Activated CD4-positive, alpha-beta T cell treated with anti-CD3 and anti-CD28 coated beads, Interleukin-2, Interleukin-4, amounts not matched to agents 100 ng/mL and 50 ng/mL, durations not matched to agents 16 hours and 8 hours (primary cell): ENCODE data around the gene PPP2R5D.

Experiments
- DNase-seq: peaks from one replicate; pipeline ENCODE4 v3.0.0-alpha.2; 2020; ENCODE audit warnings: low spot score

PPP2R5D gene

DNA sequence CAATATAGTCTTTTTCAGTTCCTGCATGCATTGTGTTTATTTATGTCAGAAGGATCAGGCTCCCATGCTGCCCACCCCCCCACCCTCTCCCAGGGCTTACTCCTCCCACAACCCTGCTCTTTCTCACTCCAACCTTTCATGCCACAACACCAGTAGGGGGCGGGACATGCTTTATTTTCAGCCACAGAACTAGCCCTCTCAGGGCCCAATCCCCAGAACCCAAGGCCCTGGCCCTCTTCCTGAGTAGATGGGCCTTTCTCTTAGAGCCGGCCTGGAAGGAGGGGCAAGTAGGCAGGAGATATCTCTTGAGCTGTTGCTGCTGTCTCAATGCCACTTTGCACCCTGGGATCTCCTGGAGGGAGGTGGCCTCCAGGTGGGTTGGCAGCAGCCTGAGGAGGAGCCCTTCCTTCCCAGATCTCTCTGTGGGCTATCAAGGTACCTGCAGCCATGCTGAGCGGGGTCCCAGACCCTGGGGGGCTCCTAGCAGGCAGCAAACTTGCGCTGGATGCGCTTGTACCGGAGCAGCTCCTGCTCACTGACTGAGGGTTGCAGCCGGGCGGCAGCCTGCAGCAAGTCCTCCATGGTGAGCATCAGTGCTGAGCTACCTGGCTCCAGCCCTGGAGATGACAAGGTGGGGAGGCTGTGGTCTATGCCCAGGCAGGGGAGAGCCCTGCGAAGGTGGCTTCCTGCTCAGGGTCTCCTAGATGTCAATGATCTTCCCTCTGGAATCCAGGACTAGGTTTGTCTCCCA lies 20.3 kb upstream of the PPP2R5D start:
- peak; percentile 43 for DNase-seq

DNA sequence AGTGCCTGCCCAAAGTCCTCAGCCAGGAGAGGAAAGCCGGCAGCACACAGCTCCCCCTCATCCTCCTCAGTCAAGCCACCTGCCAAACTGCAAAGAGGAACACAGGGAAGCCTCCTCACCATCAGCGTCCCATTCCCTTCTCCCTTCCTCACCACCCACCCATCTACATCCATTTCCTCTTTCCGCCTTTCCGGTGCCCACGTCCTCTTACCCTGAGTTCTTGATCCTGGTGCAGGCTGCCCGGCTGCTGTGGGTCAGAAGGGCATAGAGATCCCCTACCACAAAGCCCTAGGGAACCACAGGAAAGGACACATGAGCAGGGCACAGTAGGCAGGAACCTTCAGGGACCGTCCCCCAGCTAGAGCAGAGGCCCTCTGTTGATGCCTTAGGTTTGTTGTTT lies 17.8 kb upstream of the PPP2R5D start:
- DNase-seq = no peak

DNA sequence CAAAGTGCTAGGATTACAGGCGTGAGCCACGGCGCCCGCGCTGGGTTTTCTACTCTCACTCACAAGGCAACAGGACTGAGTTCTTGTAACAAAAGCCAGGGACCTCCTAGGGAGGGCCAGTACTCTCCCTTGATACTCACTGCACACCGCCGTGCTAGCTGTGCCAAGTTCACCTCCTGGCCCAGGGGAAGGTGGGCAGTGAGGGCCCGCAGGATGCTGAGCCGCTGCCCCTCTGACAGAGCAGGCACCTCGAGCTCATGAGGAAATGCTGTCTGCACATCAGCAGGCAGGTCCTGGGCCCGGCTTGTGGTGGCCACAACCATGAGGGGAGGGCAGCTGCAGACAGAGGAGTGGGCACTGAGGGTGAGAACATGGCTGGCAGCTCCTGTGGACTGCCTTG lies 17.1 kb upstream of the PPP2R5D start:
- no peak for DNase-seq

DNA sequence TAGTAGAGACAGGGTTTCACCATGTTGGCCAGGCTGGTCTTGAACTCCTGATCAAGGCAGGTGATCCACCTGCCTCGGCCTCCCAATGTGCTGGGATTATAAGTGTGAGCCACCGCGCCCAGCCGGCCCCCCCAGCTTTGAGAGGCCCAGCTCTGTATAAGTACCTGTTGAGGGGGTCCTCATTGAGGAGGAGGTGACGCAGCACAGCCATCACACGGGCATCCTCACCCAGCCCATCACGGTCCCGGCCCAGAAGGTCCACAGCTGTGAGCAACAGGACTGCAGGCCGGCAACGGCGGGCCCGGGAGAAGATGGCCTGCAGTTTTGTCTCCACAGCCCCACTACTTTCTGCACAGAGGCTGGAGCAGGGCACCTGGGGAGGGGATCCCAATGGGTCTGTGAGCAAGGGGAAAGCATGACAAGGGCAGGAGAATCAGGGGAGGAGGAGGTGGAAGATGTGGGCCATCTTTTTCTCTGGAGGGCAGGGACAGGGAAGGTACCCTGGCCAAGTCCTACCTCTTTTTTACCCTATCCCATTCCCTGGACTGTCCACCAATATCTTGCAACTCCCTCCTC lies 16.2 kb upstream of the PPP2R5D start:
- no peak for DNase-seq

DNA sequence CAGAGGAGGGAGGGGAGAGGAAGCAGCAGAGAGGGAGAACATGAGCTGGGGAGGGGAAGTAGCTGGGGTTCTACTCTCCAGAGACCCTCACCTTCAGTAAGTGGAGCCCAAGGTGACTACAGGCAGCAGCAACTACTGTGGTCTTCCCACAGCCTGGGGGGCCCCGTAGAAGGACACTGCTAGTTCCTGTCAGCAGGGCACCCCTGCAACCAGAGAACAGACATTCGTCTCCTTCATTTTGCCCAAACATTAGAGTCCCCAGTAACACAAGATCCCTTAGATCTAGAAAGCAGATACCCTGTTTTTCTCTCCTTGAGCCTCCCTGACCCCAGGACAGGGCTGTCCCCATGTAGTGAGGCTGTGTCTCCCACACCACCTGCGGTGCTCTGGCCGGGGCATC lies 15.6 kb upstream of the PPP2R5D start:
- DNase-seq = no peak

DNA sequence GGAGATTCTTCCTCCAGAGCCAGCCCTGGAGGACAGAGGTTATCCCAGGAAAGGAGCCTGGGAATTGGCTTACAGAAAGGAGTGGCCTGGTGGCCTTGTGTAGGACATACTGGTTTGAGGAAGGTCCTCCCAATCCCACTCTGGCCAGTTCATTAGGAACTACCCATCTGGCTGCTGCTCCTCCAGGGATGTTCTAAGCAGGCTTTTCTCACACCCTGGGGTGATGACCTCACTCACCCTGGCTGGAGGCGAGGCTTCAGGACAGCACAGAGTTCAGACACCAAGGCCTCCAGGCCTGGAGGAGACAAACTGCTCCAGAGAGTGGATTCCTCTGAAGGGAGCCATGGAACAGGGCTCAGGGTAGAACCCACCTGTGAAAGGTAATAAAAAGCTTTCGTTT lies 14.9 kb upstream of the PPP2R5D start:
- DNase-seq = no peak

DNA sequence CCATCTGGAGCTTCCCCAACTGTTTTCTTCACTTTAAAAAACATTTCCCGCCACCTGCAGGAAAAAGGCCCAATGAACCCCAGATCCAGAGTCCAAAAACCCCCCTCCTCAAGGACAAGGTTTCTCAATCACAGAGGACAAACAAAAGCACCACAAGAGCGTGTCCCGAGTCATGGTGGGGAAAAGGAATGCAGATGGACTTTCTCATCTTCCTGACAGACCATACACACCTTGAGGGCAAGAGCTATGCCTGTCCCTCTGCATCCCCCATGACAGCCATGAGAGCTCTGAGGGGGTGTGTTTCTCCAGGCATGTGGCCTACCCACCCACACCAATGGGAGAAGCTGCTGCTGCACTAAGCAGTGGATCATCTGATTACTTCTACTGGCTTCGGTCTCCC lies 14.4 kb upstream of the PPP2R5D start:
- no peak for DNase-seq

DNA sequence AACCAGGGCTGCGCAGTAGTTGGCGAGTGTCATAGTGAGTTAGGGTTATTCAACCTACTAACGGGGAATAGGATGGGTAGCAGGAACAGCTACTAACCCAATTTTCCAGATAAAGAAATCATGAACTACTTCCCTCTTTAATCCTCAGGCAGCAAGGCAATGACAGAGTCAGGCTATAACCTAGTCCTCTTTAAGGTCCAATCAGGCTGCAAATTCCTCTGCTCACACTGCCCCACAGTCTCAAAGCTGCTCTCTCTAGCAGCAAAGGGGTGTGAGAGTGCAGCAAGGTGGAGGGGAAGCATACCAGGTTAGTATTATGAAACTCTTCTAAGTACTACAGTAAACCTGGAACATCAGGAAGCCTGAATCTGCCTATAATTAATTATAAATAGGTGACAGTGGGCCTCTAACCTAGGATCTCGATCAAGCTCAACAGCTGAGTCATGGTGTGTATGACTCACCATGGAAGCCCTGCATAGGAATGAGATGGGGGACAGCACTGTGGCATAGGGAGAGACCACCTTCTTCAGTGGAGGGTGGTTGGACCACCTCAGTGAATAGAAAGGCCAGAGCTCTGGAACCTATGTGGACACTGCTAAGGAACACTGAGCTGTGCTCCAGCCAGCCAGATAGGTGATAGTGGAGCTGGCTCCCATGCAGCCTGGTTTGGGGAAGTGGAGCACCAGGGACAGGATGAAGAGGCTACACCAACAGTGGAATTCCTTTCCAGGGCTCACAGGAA lies 13.3 kb upstream of the PPP2R5D start:
- DNase-seq = no peak

DNA sequence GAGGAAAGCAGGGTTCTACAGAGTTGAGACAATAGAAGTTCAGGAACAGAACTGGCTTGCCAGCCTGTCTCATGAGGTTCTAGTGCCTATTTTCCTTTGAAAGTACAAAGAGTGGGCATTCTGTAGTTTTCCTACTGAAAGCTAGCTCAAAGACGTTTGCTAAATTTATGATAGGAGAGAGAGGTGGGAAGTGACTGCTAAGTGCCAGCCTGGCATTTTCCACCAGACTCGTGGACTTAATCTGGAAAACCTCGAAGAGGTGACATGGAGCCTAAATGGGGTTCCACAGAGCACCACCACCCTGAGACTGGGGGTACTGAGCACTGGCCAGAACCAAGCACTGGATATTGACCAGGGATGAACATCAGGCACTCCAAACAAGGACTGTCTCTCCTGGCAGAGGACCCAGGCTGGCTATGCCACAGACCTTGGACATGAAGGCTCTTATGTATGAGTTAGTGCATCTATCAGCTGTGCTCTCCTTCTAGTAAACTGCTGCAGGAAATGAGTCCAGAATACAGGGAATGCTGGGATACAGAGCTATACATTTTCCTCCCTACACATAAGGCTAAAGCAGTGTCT lies 12.5 kb upstream of the PPP2R5D start:
- no peak for DNase-seq

DNA sequence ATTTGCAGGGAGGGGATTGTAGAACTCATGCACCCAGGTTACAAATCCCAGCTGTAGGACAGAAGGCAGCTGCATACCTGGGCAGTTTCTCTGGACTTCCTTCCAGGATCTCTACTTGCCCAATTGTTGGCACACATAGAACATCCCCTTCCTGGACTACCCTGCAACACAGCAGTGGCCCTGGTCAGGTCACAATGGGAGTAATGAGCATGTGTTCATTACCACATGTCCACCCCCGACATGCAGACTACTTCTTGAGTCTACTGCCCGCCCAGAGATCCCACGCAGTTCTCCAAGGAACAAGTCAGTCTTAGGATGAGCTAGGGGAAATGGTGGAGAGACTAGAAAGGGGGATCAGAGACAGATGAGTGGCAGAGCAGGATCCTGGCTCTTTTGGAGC lies 10.4 kb upstream of the PPP2R5D start:
- DNase-seq = no peak

DNA sequence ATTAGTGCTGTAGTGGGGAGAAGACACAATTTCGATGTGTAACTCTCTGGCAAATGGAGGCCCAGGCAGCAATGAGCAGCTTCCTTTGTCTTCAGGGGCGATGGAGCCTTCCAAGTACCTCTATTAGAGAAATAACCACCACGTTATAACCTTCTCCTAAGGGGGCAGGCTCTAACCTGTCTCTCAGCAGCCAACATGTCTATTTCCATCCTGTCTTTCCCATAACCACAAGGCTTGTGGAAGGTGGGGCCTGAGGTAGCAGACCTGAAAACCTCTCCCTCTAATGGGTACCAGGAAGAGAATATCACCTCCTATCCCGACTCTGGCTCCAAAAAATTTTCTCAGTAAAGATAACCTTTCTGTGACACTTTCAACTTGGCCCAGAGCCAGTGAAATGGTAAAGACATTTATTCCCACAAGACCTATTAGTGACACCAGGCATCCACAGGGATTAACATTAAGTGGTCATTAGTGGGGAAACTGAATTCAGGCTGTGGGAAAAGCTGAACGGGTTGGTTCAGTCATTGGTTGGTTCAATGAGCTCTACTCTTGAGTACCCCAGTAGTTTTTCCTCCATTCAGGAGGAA lies 9.4 kb upstream of the PPP2R5D start:
- no peak for DNase-seq

DNA sequence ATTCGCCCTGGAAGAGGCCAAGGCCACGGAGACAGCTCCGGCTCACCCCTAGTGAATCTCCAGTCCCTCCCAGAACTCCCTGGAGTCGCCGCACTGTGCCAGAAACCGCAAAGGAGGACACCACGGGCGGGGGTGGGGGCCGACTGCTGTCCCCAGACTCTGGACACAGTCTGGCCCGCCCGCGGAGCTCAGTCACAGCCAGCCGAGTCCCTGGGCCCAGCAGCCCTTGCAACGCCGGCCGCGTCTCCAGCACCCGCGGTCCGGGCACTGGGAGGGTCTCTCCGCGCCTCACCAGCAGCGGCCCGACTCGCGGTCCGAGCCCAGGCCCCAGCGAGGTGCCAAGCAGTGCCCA lies 5.9 kb upstream of the PPP2R5D start:
- DNase-seq = no peak

DNA sequence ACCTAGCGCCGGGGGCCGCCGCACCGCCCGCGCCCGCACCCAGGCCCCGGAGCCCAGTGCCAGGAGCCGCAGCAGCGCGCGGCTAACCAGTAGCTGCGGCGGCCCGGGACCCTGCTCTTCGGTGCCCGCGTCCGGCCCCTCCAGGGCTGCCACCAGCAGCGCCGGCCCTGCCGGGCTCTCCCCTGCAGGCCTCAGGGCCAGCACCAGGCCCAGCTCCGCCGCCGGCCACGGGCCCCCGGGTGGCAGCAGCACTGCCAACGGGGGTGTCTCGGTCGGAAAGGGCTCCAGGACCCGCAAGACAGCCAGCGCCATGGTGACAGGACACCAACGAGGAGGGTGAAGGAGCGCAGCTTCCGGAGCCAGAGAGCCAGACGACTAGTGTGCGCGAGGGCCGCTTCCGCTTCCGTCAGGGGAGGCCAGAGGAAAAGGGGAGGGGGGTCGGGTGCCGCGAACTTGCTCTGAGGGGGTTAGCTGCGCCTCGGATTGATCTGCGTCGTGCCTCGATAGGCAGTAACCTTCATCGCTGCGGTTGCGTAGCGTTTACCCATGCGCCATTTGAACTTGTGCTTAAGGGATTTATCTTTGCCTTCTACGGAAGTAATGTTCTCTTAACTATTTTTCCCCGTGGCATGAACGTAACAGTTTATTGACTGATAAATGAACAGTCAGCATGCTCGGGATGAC lies 5.4 kb upstream of the PPP2R5D start, which contains the start of gene PEX6:
TSS of gene PEX6 (minus strand) at position 343 of the 684 bp plus-strand sequence. CDS start at position 312, 31 bp downstream.
- DNase-seq = peak; percentile 97

DNA sequence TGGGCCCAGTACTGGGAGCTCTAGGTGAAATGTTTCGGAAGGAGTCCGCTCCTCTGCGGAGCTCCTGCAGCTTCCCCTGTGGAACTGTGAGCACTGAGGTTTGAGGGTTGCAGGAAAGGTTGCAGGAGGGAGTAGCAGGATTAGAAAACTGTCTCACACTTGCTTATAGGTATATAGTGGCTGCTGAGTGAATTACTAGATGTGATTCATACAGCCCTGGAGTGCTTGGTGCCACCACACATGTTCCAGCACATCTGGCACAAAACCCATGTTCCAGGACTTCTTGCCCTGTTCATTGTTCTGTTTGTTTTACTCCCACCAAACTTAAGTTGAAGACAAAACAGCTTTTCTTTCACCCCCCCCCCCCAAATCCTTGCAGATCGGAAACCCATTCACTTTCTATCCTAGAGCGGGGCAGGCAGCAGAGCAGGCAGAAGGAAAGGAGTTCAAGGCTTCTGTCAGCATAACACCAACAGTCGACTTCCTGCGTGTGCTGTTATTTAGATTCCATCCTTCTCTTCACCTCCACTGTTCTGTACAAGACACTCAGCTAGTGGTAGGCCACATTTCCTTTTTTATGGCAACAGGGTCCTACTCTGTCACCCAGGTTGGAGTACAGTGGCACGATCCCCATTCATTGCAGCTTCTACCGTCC lies 4.7 kb upstream of the PPP2R5D start:
- no peak for DNase-seq

DNA sequence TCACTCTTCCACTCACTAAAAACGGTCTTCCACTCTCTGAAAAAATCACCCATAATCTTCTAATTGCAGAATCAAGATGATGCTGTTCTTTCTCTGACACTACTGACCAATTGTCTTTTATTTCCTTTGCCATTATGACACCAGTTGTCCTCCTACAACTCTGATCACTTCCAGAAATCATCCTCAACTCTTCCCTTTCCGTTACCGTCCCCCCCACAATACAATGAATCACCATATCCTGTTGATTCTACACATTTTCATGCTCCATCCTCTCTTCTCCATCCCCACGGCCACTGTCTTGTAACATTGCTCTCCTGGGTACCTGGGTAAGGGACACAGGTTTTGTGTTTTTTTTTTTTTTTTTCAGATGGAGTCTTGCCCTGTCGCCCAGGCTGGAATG lies 2.5 kb upstream of the PPP2R5D start:
- DNase-seq = no peak

DNA sequence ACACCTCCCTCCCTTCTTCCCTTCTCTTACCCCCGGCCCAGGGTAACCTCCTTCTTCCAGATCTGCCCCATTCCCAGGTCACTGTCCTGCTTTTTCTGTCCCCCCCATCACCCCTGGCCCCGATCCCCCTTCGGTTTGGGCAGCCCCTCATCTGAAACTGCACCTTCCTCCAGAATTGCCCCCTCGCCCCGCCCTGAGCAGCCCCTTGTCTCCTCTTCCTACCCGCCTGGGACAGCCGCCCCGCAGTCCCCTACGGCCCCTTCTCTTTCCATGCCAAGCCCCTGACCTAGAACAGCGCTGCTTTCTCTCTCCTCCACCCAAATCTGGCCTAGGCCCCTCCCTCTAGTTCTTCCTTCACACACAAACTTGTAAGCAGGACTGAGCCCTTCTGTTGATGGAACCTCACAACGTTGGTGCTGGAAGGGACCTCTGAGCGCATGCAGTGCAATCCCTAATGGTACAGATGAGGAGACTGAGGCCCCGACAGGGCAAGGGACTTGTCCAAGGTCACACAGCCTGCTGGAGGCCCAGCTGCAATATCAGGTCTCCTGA lies 630 bp downstream of the PPP2R5D start:
- no peak for DNase-seq

DNA sequence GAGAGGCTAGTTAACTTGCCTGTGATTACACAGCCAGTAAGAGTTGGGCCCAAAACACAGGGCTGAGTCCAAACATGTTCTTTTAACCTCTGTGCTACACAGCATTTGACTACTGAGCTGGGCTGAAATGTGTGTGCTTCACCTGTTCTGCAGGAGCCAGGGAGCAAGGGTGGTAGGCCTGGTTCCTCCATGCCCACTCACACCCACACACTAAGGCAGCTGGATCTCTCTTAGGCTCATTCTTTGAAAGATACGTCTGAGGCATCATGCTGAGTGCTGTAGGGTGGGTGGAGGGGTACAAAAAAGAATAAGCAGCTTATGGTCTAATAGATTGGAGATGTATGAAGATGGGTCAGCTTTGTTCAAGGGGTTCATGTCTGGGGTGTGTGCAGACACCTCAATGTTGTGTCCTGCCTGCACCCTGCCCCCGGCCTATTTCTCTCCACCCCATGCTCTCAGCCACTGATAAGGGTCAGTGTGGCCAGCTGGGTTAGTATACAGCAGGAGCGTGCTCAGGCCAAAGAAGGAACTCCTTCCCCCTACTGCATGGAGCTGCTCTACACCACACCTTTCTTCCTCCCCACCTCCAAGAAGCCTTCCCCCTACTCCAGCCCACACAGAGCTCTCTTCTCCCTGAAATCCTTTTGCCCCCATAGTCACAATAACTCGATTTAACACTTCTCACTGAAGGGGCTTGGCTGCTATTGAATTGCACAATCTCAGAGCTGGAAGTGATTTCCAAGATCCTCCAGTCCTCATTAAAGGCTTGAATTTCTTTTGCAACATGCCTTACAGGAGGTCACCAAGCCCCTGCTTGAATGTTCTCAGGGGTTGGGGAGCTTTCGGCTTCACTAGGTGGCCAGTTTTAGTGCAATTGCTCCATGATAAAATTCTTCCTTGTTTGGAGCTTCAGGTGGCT lies 3.4 kb downstream of the PPP2R5D start:
- no peak for DNase-seq

DNA sequence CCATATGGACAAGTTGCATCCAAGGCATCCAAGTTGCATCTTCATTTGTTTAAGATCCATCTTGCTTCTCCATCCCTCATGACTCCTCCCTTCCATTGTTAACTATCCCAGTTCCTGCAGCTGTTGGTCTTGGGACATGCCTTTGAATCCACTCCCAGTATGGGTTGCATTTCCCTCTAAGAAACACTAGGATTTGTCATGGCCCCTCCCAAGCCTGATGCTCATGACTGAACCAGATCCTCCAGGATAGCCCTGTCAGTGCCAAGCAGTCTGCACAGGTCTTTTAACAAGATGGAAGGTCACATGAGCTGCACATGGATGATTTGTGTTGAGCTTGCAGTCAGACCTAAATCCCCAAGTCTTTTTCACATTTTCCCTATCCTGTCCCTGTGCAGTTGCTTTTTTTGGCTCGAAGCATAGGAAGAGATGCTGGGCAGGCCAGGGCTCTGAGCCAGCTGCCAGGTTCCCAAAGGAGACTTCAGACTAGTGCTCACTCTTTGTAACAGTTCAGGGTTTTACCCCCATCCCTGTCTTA lies 4.2 kb downstream of the PPP2R5D start:
- DNase-seq = no peak

DNA sequence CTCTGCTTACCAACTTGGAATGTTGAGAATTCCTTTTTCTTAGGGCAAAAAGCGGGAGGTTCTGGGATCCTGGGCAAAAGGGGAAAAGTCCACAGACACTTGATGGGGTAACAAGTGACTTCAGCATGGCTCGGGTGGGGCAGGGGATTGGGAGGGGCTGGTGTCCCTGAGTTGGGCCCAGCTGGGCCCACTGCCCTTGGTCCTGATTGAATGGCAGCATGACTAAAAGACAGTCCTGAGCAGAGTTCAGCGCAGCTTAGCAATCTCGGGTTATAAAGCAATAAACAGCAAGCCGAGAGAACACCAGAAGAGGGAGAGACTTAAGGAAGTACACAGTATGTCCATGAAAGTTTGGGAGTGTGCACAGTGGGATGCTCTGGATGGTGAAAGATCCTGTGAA lies 5.6 kb downstream of the PPP2R5D start:
- no peak for DNase-seq

DNA sequence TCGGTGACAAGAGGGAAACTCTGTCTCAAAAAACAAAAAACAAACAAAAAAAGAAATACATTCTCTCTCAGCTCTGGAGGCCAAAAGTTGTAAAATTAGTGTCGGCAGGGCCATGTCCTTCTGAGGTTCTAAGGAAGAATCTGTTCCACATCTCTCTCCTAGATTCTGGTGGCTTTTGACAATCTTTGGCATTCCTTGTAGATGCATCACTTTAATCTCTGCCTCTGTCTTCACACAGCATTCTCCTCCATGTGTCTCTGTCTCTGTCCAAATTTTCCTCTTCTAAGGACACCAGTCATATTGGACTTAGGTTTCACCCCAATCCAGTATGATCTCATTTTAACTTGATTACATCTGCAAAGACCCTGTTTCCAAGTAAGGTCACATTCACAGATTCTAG lies 9.1 kb downstream of the PPP2R5D start:
- DNase-seq = no peak
